Type B pancreatic cell (in vitro differentiated cells): ENCODE data around the gene PHF21A. TPM values are rescaled to one million over a fixed set of nuclear protein-coding genes. Genes with fewer than 3 reads are reported as not detected.

Experiments used
- DNase-seq: peaks from one replicate; pipeline ENCODE4 v3.0.0; 2021; ENCODE audit warnings: mixed read lengths; ENCODE audit not compliant: unreplicated experiment; ENCODE audit errors: extremely low spot score
- H3K27ac Mint-ChIP-seq: 2 replicates; pipeline ENCODE4 v1.8.0; 2021; ENCODE audit warnings: mild to moderate bottlenecking, mixed read lengths
- H3K27me3 Mint-ChIP-seq: 2 replicates; pipeline ENCODE4 v1.8.0; 2021; ENCODE audit warnings: mixed read lengths
- H3K36me3 Mint-ChIP-seq: 2 replicates; pipeline ENCODE4 v1.8.0; 2021; ENCODE audit warnings: mixed read lengths
- H3K4me1 Mint-ChIP-seq: one replicate; pipeline ENCODE4 v1.8.0; 2021; ENCODE audit warnings: mixed read lengths; ENCODE audit not compliant: unreplicated experiment
- H3K4me3 Mint-ChIP-seq: 2 replicates; pipeline ENCODE4 v1.8.0; 2021; ENCODE audit warnings: mild to moderate bottlenecking, mixed read lengths
- H3K9me3 Mint-ChIP-seq: 2 replicates; pipeline ENCODE4 v1.8.0; 2021; ENCODE audit warnings: mixed read lengths
- total RNA-seq: library from RNA; stranded (reverse); gene quantifications from 2 replicates; pipeline ENCODE4 v1.2.1, GENCODE V29; 2021; ENCODE audit warnings: low replicate concordance
- TF ChIP-seq, protein P1 (sequence below): fragments of 200-600 bp; sonication (generic); conservative IDR thresholded peaks from 2 replicates; pipeline ENCODE4 v1.5.0; 2021; ENCODE audit warnings: antibody characterized with exemption, mild to moderate bottlenecking

PHF21A gene
- total RNA-seq, 1 donor from 2014 or later = 62.4 TPM

DNA sequence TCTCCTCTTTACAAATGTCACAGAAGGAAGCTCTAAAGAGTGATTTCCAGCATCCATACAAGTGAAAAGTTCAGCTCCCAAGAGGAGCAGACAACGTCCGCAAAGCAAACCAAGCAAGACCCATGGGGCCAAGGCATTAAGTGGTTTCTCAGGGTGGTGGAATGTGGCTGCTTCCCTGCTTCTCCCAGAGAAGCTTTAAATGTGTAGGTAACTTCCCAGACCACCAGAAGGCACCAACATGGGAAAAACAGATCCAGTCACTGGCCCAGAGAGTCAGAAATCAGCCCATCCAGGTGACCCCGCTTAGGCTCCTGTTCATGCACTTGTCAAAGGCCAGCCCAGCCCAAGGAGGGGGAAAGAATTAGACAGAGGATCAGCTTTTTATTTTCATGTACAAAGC is 13.3 kb upstream of the PHF21A start:
- no peak overlapping the region for H3K4me3 Mint-ChIP-seq
- no peak overlapping the region for H3K27ac Mint-ChIP-seq
- H3K36me3 Mint-ChIP-seq = no peaks in the 10 kb centered on the region
- TF ChIP-seq, protein P1, sequence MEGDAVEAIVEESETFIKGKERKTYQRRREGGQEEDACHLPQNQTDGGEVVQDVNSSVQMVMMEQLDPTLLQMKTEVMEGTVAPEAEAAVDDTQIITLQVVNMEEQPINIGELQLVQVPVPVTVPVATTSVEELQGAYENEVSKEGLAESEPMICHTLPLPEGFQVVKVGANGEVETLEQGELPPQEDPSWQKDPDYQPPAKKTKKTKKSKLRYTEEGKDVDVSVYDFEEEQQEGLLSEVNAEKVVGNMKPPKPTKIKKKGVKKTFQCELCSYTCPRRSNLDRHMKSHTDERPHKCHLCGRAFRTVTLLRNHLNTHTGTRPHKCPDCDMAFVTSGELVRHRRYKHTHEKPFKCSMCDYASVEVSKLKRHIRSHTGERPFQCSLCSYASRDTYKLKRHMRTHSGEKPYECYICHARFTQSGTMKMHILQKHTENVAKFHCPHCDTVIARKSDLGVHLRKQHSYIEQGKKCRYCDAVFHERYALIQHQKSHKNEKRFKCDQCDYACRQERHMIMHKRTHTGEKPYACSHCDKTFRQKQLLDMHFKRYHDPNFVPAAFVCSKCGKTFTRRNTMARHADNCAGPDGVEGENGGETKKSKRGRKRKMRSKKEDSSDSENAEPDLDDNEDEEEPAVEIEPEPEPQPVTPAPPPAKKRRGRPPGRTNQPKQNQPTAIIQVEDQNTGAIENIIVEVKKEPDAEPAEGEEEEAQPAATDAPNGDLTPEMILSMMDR = no peak
- H3K4me1 Mint-ChIP-seq = peaks cover 3% of the 10 kb centered on the region
- H3K27me3 Mint-ChIP-seq = peaks cover 3% of the 10 kb centered on the region
- no peak for DNase-seq
- H3K9me3 Mint-ChIP-seq = no peaks in the 10 kb centered on the region

GRCh38 chr11:46134061-46134460 is 12.8 kb upstream of the PHF21A start:
- H3K27me3 Mint-ChIP-seq = peaks cover 3% of the 10 kb centered on the region
- no peaks in the 10 kb centered on the region for H3K9me3 Mint-ChIP-seq
- H3K4me1 Mint-ChIP-seq = peaks cover 3% of the 10 kb centered on the region
- H3K27ac Mint-ChIP-seq = no peak overlapping the region
- DNase-seq = no peak
- TF ChIP-seq, protein P1 = no peak
- H3K36me3 Mint-ChIP-seq = no peaks in the 10 kb centered on the region
- H3K4me3 Mint-ChIP-seq = no peak overlapping the region

DNA sequence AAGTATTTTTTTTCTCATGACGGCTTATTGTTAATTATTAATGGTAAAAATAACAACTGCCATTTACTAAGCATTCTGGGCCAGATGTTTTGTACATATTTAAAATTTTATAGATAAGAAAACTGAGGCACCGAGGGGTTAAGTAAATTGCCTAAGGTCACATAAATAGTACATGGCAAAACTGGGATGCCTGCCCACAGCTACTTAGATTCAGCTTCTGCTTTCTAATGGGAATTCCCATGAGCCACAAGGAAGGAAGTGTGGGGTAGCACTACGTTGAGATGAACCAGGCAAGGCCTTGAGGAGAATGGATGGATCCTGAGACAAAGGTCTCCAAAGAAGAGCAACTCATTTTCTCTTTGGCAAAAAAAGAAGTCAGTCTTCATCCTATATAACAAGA is 11.9 kb upstream of the PHF21A start:
- no peaks in the 10 kb centered on the region for H3K27me3 Mint-ChIP-seq
- TF ChIP-seq, protein P1 = no peak
- peaks cover 3% of the 10 kb centered on the region for H3K4me1 Mint-ChIP-seq
- no peaks in the 10 kb centered on the region for H3K9me3 Mint-ChIP-seq
- no peaks in the 10 kb centered on the region for H3K36me3 Mint-ChIP-seq
- DNase-seq = no peak
- H3K27ac Mint-ChIP-seq = no peak overlapping the region
- H3K4me3 Mint-ChIP-seq = no peak overlapping the region

GRCh38 chr11:46130286-46130940 is 9.2 kb upstream of the PHF21A start:
- no peak overlapping the region for H3K4me3 Mint-ChIP-seq
- no peaks in the 10 kb centered on the region for H3K9me3 Mint-ChIP-seq
- peaks cover 12% of the 10 kb centered on the region for H3K4me1 Mint-ChIP-seq
- TF ChIP-seq, protein P1 = no peak
- no peaks in the 10 kb centered on the region for H3K27me3 Mint-ChIP-seq
- H3K27ac Mint-ChIP-seq = no peak overlapping the region
- no peak for DNase-seq
- no peaks in the 10 kb centered on the region for H3K36me3 Mint-ChIP-seq

- no peaks in the 10 kb centered on the region for H3K36me3 Mint-ChIP-seq
- peaks cover 12% of the 10 kb centered on the region for H3K4me1 Mint-ChIP-seq
- no peak for DNase-seq
- TF ChIP-seq, protein P1 = no peak
- H3K27ac Mint-ChIP-seq = no peak overlapping the region
- no peak overlapping the region for H3K4me3 Mint-ChIP-seq
- H3K9me3 Mint-ChIP-seq = no peaks in the 10 kb centered on the region
- H3K27me3 Mint-ChIP-seq = no peaks in the 10 kb centered on the region
These were observed 7.9 kb upstream of the PHF21A start for GRCh38 chr11:46129133-46129532.

DNA sequence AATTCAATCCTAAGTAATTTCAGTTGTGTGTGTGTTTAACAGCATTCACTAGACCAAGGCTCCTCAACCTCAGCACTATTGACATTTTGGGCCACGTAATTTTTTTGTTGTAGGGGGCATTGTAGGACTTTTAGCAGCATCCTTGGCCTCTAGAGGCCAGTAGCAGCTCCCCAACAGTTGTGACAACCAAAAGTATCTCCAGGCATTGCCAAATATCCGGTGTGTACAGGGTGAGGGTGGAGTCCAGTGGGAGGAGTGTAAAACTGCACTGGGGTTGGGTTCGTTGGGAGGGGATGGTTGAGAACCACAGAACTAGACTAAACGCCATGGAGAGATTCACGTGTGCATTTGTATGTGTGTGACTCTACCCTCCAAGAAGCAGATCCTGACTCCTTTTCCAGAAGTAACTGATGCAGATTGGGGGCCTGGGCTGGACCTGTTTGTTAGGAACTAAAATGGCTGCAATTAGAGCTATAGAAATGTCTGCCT is 5.9 kb upstream of the PHF21A start:
- no peaks in the 10 kb centered on the region for H3K27me3 Mint-ChIP-seq
- no peak overlapping the region for H3K27ac Mint-ChIP-seq
- H3K9me3 Mint-ChIP-seq = no peaks in the 10 kb centered on the region
- no peak overlapping the region for H3K4me3 Mint-ChIP-seq
- H3K4me1 Mint-ChIP-seq = peaks cover 16% of the 10 kb centered on the region
- H3K36me3 Mint-ChIP-seq = no peaks in the 10 kb centered on the region
- DNase-seq = no peak
- TF ChIP-seq, protein P1 = peak; percentile 35
